ENCODE data around the gene SMG7.

Gene SMG7

GRCh38 chr1:183517401-183517800 is 45.1 kb downstream of the SMG7 start:
- H2BK120ac ChIP-seq (ENCODE audit: low read depth, low read length): no peak overlapping the region

GRCh38 chr1:183520379-183520778 is 48.1 kb downstream of the SMG7 start:
- H2BK120ac ChIP-seq (ENCODE audit: low read depth, low read length): no peak overlapping the region
- H3K4me3 ChIP-seq (ENCODE audit: low read length): no peak overlapping the region
- no peak overlapping the region for H3K9ac ChIP-seq (ENCODE audit: low read length)
- no peaks in the 10 kb centered on the region for H3K36me3 ChIP-seq (ENCODE audit: control insufficient read depth, insufficient read depth, low read length)
- no peaks in the 10 kb centered on the region for H3K4me1 ChIP-seq (ENCODE audit: control insufficient read depth, low read depth, low read length)
- no peak overlapping the region for H4K5ac ChIP-seq (ENCODE audit: low read length)
- H2BK15ac ChIP-seq (replicated peaks; ENCODE audit: low read depth): no peak overlapping the region
- no peak overlapping the region for H3K27ac ChIP-seq (ENCODE audit: low read depth, low read length)
- no peak overlapping the region for H2AK5ac ChIP-seq (ENCODE audit: low read length)
- H3K56ac ChIP-seq (ENCODE audit: low read length): no peak overlapping the region
- H4K8ac ChIP-seq (ENCODE audit: low read depth, low read length): no peak overlapping the region
- no peak overlapping the region for H2BK5ac ChIP-seq (ENCODE audit: low read length)
- DNase-seq: no peak
- H3K79me2 ChIP-seq (ENCODE audit: control insufficient read depth, insufficient read depth, low read length): no peaks in the 10 kb centered on the region
- no CpG with 5 or more reads among the region's 1 CpG for WGBS (ENCODE audit: extremely low coverage, insufficient coverage, low lambda C conversion rate)
- no peak overlapping the region for H3K4me2 ChIP-seq (ENCODE audit: low read length)
- H3K27me3 ChIP-seq (ENCODE audit: insufficient read depth, low read length, poor library complexity): no peaks in the 10 kb centered on the region
- no peak overlapping the region for H3K4ac ChIP-seq (ENCODE audit: low read depth, low read length)
- H3K23ac ChIP-seq (ENCODE audit: low read length): no peak overlapping the region
- no peaks in the 10 kb centered on the region for H3K79me1 ChIP-seq (ENCODE audit: low read length)
- H3K18ac ChIP-seq (ENCODE audit: low read length): no peak overlapping the region

More at GRCh38 chr1:183517401-183517800, 45.1 kb downstream of the SMG7 start:
- no peaks in the 10 kb centered on the region for H3K27me3 ChIP-seq (ENCODE audit: insufficient read depth, low read length, poor library complexity)
- no peak overlapping the region for H2AK5ac ChIP-seq (ENCODE audit: low read length)
- no peaks in the 10 kb centered on the region for H3K4me1 ChIP-seq (ENCODE audit: control insufficient read depth, low read depth, low read length)
- no peak overlapping the region for H2BK15ac ChIP-seq (replicated peaks; ENCODE audit: low read depth)
- H3K36me3 ChIP-seq (ENCODE audit: control insufficient read depth, insufficient read depth, low read length): no peaks in the 10 kb centered on the region
- no peaks in the 10 kb centered on the region for H3K79me1 ChIP-seq (ENCODE audit: low read length)
- no peak overlapping the region for H3K9ac ChIP-seq (ENCODE audit: low read length)
- H3K4me3 ChIP-seq (ENCODE audit: low read length): no peak overlapping the region
- H4K5ac ChIP-seq (ENCODE audit: low read length): no peak overlapping the region
- H2BK5ac ChIP-seq (ENCODE audit: low read length): no peak overlapping the region
- H3K56ac ChIP-seq (ENCODE audit: low read length): no peak overlapping the region
- no peak overlapping the region for H3K4ac ChIP-seq (ENCODE audit: low read depth, low read length)
- no peak overlapping the region for H4K8ac ChIP-seq (ENCODE audit: low read depth, low read length)
- no peak overlapping the region for H3K18ac ChIP-seq (ENCODE audit: low read length)
- WGBS (ENCODE audit: extremely low coverage, insufficient coverage, low lambda C conversion rate): no CpG with 5 or more reads among the region's 6 CpGs
- H3K27ac ChIP-seq (ENCODE audit: low read depth, low read length): no peak overlapping the region
- no peaks in the 10 kb centered on the region for H3K79me2 ChIP-seq (ENCODE audit: control insufficient read depth, insufficient read depth, low read length)
- no peak for DNase-seq
- H3K23ac ChIP-seq (ENCODE audit: low read length): no peak overlapping the region
- H3K4me2 ChIP-seq (ENCODE audit: low read length): no peak overlapping the region

- no peak overlapping the region for H4K8ac ChIP-seq (ENCODE audit: low read depth, low read length)
- no peaks in the 10 kb centered on the region for H3K79me1 ChIP-seq (ENCODE audit: low read length)
- no peak overlapping the region for H3K23ac ChIP-seq (ENCODE audit: low read length)
- H2AK5ac ChIP-seq (ENCODE audit: low read length): no peak overlapping the region
- H3K56ac ChIP-seq (ENCODE audit: low read length): no peak overlapping the region
- H3K9ac ChIP-seq (ENCODE audit: low read length): no peak overlapping the region
- no peak overlapping the region for H3K27ac ChIP-seq (ENCODE audit: low read depth, low read length)
- DNase-seq: no peak
- H3K27me3 ChIP-seq (ENCODE audit: insufficient read depth, low read length, poor library complexity): no peaks in the 10 kb centered on the region
- H2BK5ac ChIP-seq (ENCODE audit: low read length): no peak overlapping the region
- no peaks in the 10 kb centered on the region for H3K36me3 ChIP-seq (ENCODE audit: control insufficient read depth, insufficient read depth, low read length)
- no peak overlapping the region for H4K5ac ChIP-seq (ENCODE audit: low read length)
- no peak overlapping the region for H3K18ac ChIP-seq (ENCODE audit: low read length)
- H3K4me3 ChIP-seq (ENCODE audit: low read length): no peak overlapping the region
- H3K4ac ChIP-seq (ENCODE audit: low read depth, low read length): no peak overlapping the region
- no peaks in the 10 kb centered on the region for H3K4me1 ChIP-seq (ENCODE audit: control insufficient read depth, low read depth, low read length)
- H2BK15ac ChIP-seq (replicated peaks; ENCODE audit: low read depth): no peak overlapping the region
- H3K79me2 ChIP-seq (ENCODE audit: control insufficient read depth, insufficient read depth, low read length): no peaks in the 10 kb centered on the region
- no peak overlapping the region for H3K4me2 ChIP-seq (ENCODE audit: low read length)
- no peak overlapping the region for H2BK120ac ChIP-seq (ENCODE audit: low read depth, low read length)
- WGBS (ENCODE audit: extremely low coverage, insufficient coverage, low lambda C conversion rate): no CpG with 5 or more reads among the region's 1 CpG
Observed at GRCh38 chr1:183522104-183522503, 49.8 kb downstream of the SMG7 start.

GRCh38 chr1:183528577-183528976 is 56.3 kb downstream of the SMG7 start:
- no peak overlapping the region for H3K18ac ChIP-seq (ENCODE audit: low read length)
- no peak overlapping the region for H2BK120ac ChIP-seq (ENCODE audit: low read depth, low read length)
- no peak overlapping the region for H3K4me3 ChIP-seq (ENCODE audit: low read length)
- H4K5ac ChIP-seq (ENCODE audit: low read length): no peak overlapping the region
- no peak overlapping the region for H2BK5ac ChIP-seq (ENCODE audit: low read length)
- H3K4me2 ChIP-seq (ENCODE audit: low read length): no peak overlapping the region
- H3K23ac ChIP-seq (ENCODE audit: low read length): no peak overlapping the region
- no peak overlapping the region for H2AK5ac ChIP-seq (ENCODE audit: low read length)
- no peaks in the 10 kb centered on the region for H3K27me3 ChIP-seq (ENCODE audit: insufficient read depth, low read length, poor library complexity)
- no peak overlapping the region for H3K9ac ChIP-seq (ENCODE audit: low read length)
- H3K56ac ChIP-seq (ENCODE audit: low read length): no peak overlapping the region
- H2BK15ac ChIP-seq (replicated peaks; ENCODE audit: low read depth): no peak overlapping the region
- H3K27ac ChIP-seq (ENCODE audit: low read depth, low read length): no peak overlapping the region
- H3K4ac ChIP-seq (ENCODE audit: low read depth, low read length): no peak overlapping the region
- H4K8ac ChIP-seq (ENCODE audit: low read depth, low read length): no peak overlapping the region
- no CpG with 5 or more reads among the region's 3 CpGs for WGBS (ENCODE audit: extremely low coverage, insufficient coverage, low lambda C conversion rate)
- H3K36me3 ChIP-seq (ENCODE audit: control insufficient read depth, insufficient read depth, low read length): no peaks in the 10 kb centered on the region
- DNase-seq: no peak
- no peaks in the 10 kb centered on the region for H3K4me1 ChIP-seq (ENCODE audit: control insufficient read depth, low read depth, low read length)
- H3K79me1 ChIP-seq (ENCODE audit: low read length): no peaks in the 10 kb centered on the region
- H3K79me2 ChIP-seq (ENCODE audit: control insufficient read depth, insufficient read depth, low read length): no peaks in the 10 kb centered on the region

- no peak overlapping the region for H3K23ac ChIP-seq (ENCODE audit: low read length)
- WGBS (ENCODE audit: extremely low coverage, insufficient coverage, low lambda C conversion rate): no CpG with 5 or more reads among the region's 3 CpGs
- H3K4me1 ChIP-seq (ENCODE audit: control insufficient read depth, low read depth, low read length): no peaks in the 10 kb centered on the region
- H3K36me3 ChIP-seq (ENCODE audit: control insufficient read depth, insufficient read depth, low read length): no peaks in the 10 kb centered on the region
- no peaks in the 10 kb centered on the region for H3K27me3 ChIP-seq (ENCODE audit: insufficient read depth, low read length, poor library complexity)
- H3K79me1 ChIP-seq (ENCODE audit: low read length): no peaks in the 10 kb centered on the region
- no peak overlapping the region for H2BK15ac ChIP-seq (replicated peaks; ENCODE audit: low read depth)
- H3K4me3 ChIP-seq (ENCODE audit: low read length): no peak overlapping the region
- DNase-seq: no peak
- H3K4ac ChIP-seq (ENCODE audit: low read depth, low read length): no peak overlapping the region
- no peak overlapping the region for H2BK5ac ChIP-seq (ENCODE audit: low read length)
- H4K8ac ChIP-seq (ENCODE audit: low read depth, low read length): no peak overlapping the region
- no peak overlapping the region for H2AK5ac ChIP-seq (ENCODE audit: low read length)
- H3K4me2 ChIP-seq (ENCODE audit: low read length): no peak overlapping the region
- H3K56ac ChIP-seq (ENCODE audit: low read length): no peak overlapping the region
- no peaks in the 10 kb centered on the region for H3K79me2 ChIP-seq (ENCODE audit: control insufficient read depth, insufficient read depth, low read length)
- H4K5ac ChIP-seq (ENCODE audit: low read length): no peak overlapping the region
- H2BK120ac ChIP-seq (ENCODE audit: low read depth, low read length): no peak overlapping the region
- H3K18ac ChIP-seq (ENCODE audit: low read length): no peak overlapping the region
- no peak overlapping the region for H3K27ac ChIP-seq (ENCODE audit: low read depth, low read length)
- no peak overlapping the region for H3K9ac ChIP-seq (ENCODE audit: low read length)
Observed at GRCh38 chr1:183533617-183534174, 61.4 kb downstream of the SMG7 start.

GRCh38 chr1:183537405-183537804 is 65.1 kb downstream of the SMG7 start:
- H3K27ac ChIP-seq (ENCODE audit: low read depth, low read length): no peak overlapping the region
- H3K79me1 ChIP-seq (ENCODE audit: low read length): no peaks in the 10 kb centered on the region
- H2AK5ac ChIP-seq (ENCODE audit: low read length): no peak overlapping the region
- DNase-seq: no peak
- no peaks in the 10 kb centered on the region for H3K79me2 ChIP-seq (ENCODE audit: control insufficient read depth, insufficient read depth, low read length)
- no peak overlapping the region for H4K5ac ChIP-seq (ENCODE audit: low read length)
- H3K18ac ChIP-seq (ENCODE audit: low read length): no peak overlapping the region
- no peak overlapping the region for H4K8ac ChIP-seq (ENCODE audit: low read depth, low read length)
- H3K4me2 ChIP-seq (ENCODE audit: low read length): no peak overlapping the region
- no peak overlapping the region for H3K4ac ChIP-seq (ENCODE audit: low read depth, low read length)
- no peak overlapping the region for H2BK15ac ChIP-seq (replicated peaks; ENCODE audit: low read depth)
- H3K56ac ChIP-seq (ENCODE audit: low read length): no peak overlapping the region
- no peaks in the 10 kb centered on the region for H3K4me1 ChIP-seq (ENCODE audit: control insufficient read depth, low read depth, low read length)
- no peaks in the 10 kb centered on the region for H3K27me3 ChIP-seq (ENCODE audit: insufficient read depth, low read length, poor library complexity)
- peaks cover 2% of the 10 kb centered on the region for H3K36me3 ChIP-seq (ENCODE audit: control insufficient read depth, insufficient read depth, low read length)
- no peak overlapping the region for H3K4me3 ChIP-seq (ENCODE audit: low read length)
- H2BK5ac ChIP-seq (ENCODE audit: low read length): no peak overlapping the region
- no peak overlapping the region for H3K23ac ChIP-seq (ENCODE audit: low read length)
- no CpG with 5 or more reads among the region's 4 CpGs for WGBS (ENCODE audit: extremely low coverage, insufficient coverage, low lambda C conversion rate)
- H3K9ac ChIP-seq (ENCODE audit: low read length): no peak overlapping the region
- no peak overlapping the region for H2BK120ac ChIP-seq (ENCODE audit: low read depth, low read length)

All from mesendoderm (in vitro differentiated cells).